ENCODE measurements around the gene GUCY1A1.
A peak's percentile ranks its signal among the peaks of the same experiment; 100 is the strongest.

GUCY1A1 gene

GRCh38 chr4:155703486-155704247 lies 37.0 kb downstream of the GUCY1A1 start:
- Histone ChIP-seq H3K9me3 (ENCODE audit: control insufficient read depth, low read length) (no peaks in the 10 kb centered on the region), H3K27ac (no peak overlapping the region), H3K4me3 (ENCODE audit: low read depth, low read length) (no peak overlapping the region), H2AFZ (no peak overlapping the region), H3K4me1 (no peaks in the 10 kb centered on the region), H3K36me3 (ENCODE audit: control insufficient read depth, insufficient read depth, low read length) (no peaks in the 10 kb centered on the region), H3K4me2 (ENCODE audit: low read length) (no peak overlapping the region), H3K27me3 (ENCODE audit: control insufficient read depth, insufficient read depth, low read length) (no peaks in the 10 kb centered on the region), H3K79me2 (peaks cover 3% of the 10 kb centered on the region), H3K9ac (no peak overlapping the region)
- no peak for TF ChIP-seq CTCF (IDR thresholded peaks at IDR 0.05)

DNA sequence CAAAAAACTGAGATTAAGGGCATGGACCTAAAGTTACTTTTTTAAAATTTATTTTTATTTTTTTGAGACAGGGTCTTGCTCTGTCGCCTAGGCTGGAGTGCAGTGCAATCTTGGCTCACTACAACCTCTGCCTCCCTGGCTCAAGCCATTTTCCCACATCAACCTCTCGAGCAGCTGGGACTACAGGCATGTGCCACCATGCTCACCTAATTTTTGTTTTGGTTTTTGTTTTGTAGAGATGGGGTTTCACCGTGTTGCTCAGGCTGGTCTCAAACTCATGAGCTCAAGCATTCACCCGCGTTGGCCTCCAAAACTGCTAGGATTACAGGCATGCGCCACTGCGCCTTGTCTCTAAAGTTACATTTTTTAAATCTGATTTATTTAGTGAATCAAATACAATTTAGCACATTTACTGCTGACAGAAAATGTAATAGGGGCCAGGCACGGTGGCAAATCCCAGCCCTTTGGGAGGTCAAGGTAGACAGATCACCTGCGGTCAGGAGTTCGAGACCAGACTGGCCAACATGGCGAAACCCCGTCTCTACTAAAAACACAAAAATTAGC lies 38.3 kb downstream of the GUCY1A1 start:
- Histone ChIP-seq H3K79me2 (peaks cover 3% of the 10 kb centered on the region), H2AFZ (no peak overlapping the region), H3K27ac (no peak overlapping the region), H3K4me2 (ENCODE audit: low read length) (no peak overlapping the region), H3K36me3 (ENCODE audit: control insufficient read depth, insufficient read depth, low read length) (no peaks in the 10 kb centered on the region), H3K9ac (no peak overlapping the region), H3K9me3 (ENCODE audit: control insufficient read depth, low read length) (no peaks in the 10 kb centered on the region), H3K27me3 (ENCODE audit: control insufficient read depth, insufficient read depth, low read length) (no peaks in the 10 kb centered on the region), H3K4me3 (ENCODE audit: low read depth, low read length) (no peak overlapping the region), H3K4me1 (no peaks in the 10 kb centered on the region)
- no peak for TF ChIP-seq CTCF (IDR thresholded peaks at IDR 0.05)

DNA sequence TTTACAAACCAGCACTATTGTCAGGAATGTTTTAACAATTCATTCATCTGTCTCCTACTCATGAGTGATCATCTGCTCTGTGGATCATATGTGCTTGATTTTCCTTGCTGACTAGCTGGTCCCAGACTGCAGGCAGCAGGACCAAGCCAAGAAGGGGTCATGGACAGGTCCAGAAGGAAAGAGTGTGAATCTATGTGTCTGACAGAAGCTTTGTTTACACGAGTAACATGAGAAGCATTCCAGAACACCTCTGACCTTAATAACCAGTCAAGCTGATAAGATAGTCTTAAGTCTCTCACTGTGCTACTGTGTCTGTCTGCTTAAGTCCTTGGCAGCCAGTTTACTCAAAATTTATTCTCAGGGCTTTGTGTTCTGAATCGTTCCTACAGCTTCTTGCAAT lies 39.0 kb downstream of the GUCY1A1 start:
- Histone ChIP-seq H3K4me1 (no peaks in the 10 kb centered on the region), H3K79me2 (peaks cover 3% of the 10 kb centered on the region), H3K27ac (peak overlapping the region; percentile 53), H2AFZ (no peak overlapping the region), H3K27me3 (ENCODE audit: control insufficient read depth, insufficient read depth, low read length) (no peaks in the 10 kb centered on the region), H3K4me3 (ENCODE audit: low read depth, low read length) (no peak overlapping the region), H3K9ac (no peak overlapping the region), H3K4me2 (ENCODE audit: low read length) (peak overlapping the region; percentile 36), H3K9me3 (ENCODE audit: control insufficient read depth, low read length) (no peaks in the 10 kb centered on the region), H3K36me3 (ENCODE audit: control insufficient read depth, insufficient read depth, low read length) (no peaks in the 10 kb centered on the region)
- no peak for TF ChIP-seq CTCF (IDR thresholded peaks at IDR 0.05)

DNA sequence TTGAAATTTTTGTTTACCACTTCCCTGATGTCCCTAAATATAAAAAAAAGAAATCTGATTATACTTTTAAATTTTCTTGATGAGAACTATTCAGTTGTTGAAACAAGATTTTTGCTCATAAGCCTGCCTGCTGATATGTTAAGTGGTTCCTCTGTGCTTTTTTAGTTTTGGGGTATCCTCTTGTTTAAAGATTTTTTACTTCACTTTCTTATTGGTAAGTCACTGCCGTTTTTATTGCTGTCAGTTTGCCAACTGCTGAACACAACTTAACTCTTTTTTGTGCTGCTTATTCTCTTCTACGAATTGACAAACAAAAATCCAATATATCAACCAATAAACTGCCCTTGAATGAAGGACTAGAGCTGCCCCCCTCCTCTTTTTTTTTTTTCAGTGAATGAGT lies 39.5 kb downstream of the GUCY1A1 start:
- Histone ChIP-seq H3K9ac (no peak overlapping the region), H3K4me1 (peaks cover 3% of the 10 kb centered on the region), H3K27ac (peak overlapping the region; percentile 53), H3K4me2 (ENCODE audit: low read length) (peak overlapping the region; percentile 36), H2AFZ (no peak overlapping the region), H3K79me2 (peaks cover 3% of the 10 kb centered on the region), H3K9me3 (ENCODE audit: control insufficient read depth, low read length) (no peaks in the 10 kb centered on the region), H3K36me3 (ENCODE audit: control insufficient read depth, insufficient read depth, low read length) (no peaks in the 10 kb centered on the region), H3K27me3 (ENCODE audit: control insufficient read depth, insufficient read depth, low read length) (no peaks in the 10 kb centered on the region), H3K4me3 (ENCODE audit: low read depth, low read length) (no peak overlapping the region)
- TF ChIP-seq CTCF (IDR thresholded peaks at IDR 0.05): no peak

DNA sequence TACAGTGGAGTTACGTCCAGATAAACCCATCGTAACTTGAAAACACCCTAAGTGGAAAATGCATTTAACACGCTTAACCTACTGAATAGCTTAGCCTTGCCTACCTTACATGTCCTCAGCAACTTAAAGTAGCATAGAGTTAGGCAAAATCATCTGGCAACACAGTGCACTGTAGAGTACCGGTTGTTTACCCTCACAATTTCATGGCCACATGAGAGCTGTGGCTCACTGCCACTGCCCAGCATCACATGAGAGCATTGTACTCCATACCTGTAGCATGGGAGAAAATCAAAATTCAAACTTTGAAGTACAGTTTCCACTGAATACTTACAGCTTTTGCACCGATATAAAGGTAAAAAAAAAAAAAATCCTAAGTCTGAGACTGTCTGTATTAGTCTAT lies 40.6 kb downstream of the GUCY1A1 start:
- no peak for TF ChIP-seq CTCF (IDR thresholded peaks at IDR 0.05)
- Histone ChIP-seq H3K9ac (no peak overlapping the region), H3K79me2 (peaks cover 3% of the 10 kb centered on the region), H3K27me3 (ENCODE audit: control insufficient read depth, insufficient read depth, low read length) (no peaks in the 10 kb centered on the region), H2AFZ (no peak overlapping the region), H3K4me1 (peaks cover 3% of the 10 kb centered on the region), H3K27ac (no peak overlapping the region), H3K36me3 (ENCODE audit: control insufficient read depth, insufficient read depth, low read length) (no peaks in the 10 kb centered on the region), H3K4me3 (ENCODE audit: low read depth, low read length) (no peak overlapping the region), H3K4me2 (ENCODE audit: low read length) (no peak overlapping the region), H3K9me3 (ENCODE audit: control insufficient read depth, low read length) (no peaks in the 10 kb centered on the region)
